ENCODE data around the gene TTI1. TPM values are rescaled to one million over a fixed set of nuclear protein-coding genes. Genes with fewer than 3 reads are reported as not detected.

The TTI1 gene
- total RNA-seq, 2 donors from 2014 or later, result 37.5 to 56.2 TPM

DNA sequence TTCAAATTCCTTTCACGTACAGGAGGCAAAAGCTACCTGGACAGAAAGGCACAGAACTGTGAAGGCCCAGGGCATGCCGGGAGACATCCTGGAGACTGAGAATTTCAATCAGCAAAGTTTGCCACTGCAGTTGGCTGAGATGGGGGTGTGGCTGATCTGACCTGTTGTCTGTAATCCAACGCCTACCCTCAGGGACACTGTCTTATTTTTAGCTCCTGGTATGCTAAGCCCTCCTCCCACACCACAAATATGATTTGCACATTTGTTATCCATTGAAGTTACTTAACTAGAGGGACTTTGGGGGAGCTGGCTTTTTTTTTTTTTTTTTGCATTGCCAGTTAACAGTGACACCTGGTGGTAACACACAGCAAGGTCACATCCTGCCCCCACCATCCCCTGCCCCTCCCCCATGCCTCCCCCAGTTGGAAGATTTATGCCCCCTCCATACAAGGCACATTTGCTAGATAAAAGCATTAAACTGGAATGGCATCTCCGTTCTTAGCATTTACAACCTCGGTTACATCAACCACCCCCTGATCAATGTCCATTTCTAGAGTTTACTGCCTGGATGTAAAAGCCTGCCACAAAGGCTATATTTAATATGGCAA lies 40.4 kb downstream of the TTI1 start:
- no peak for DNase-seq
- Histone ChIP-seq H3K9me3 (ENCODE audit: control insufficient read depth, low read length) (no peaks in the 10 kb centered on the region), H3K27ac (ENCODE audit: low read depth, low read length) (no peak overlapping the region), H3K9ac (ENCODE audit: extremely low read depth, low read length, poor library complexity, severe bottlenecking) (no peak overlapping the region), H3K36me3 (ENCODE audit: control insufficient read depth, insufficient read depth, low read length) (peaks cover 67% of the 10 kb centered on the region), H3K4me1 (ENCODE audit: control insufficient read depth, insufficient read depth, low read length) (peaks cover 2% of the 10 kb centered on the region), H3K4me3 (ENCODE audit: low read length) (no peak overlapping the region), H3K27me3 (ENCODE audit: control insufficient read depth, insufficient read depth, low read length, poor library complexity, severe bottlenecking) (no peaks in the 10 kb centered on the region)
- TF ChIP-seq, protein P1, sequence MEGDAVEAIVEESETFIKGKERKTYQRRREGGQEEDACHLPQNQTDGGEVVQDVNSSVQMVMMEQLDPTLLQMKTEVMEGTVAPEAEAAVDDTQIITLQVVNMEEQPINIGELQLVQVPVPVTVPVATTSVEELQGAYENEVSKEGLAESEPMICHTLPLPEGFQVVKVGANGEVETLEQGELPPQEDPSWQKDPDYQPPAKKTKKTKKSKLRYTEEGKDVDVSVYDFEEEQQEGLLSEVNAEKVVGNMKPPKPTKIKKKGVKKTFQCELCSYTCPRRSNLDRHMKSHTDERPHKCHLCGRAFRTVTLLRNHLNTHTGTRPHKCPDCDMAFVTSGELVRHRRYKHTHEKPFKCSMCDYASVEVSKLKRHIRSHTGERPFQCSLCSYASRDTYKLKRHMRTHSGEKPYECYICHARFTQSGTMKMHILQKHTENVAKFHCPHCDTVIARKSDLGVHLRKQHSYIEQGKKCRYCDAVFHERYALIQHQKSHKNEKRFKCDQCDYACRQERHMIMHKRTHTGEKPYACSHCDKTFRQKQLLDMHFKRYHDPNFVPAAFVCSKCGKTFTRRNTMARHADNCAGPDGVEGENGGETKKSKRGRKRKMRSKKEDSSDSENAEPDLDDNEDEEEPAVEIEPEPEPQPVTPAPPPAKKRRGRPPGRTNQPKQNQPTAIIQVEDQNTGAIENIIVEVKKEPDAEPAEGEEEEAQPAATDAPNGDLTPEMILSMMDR (conservative IDR thresholded peaks at IDR 0.05), result peak; percentile 89
- H3K4me3 Mint-ChIP-seq, result no peak overlapping the region
- no peak overlapping the region for H3K27ac Mint-ChIP-seq
- peaks cover 50% of the 10 kb centered on the region for H3K36me3 Mint-ChIP-seq (ENCODE audit: low read depth)
- H3K9me3 Mint-ChIP-seq, result no peaks in the 10 kb centered on the region
- no peaks in the 10 kb centered on the region for H3K27me3 Mint-ChIP-seq (ENCODE audit: insufficient read depth)
- 73 to 100% methylated on average over 3 to 5 of the region's 5 CpGs for WGBS, 2 experiments (ENCODE audit: insufficient coverage in 1 of 2, insufficient read length in 1 of 2)
- H3K4me1 Mint-ChIP-seq, result peaks cover 13% of the 10 kb centered on the region

DNA sequence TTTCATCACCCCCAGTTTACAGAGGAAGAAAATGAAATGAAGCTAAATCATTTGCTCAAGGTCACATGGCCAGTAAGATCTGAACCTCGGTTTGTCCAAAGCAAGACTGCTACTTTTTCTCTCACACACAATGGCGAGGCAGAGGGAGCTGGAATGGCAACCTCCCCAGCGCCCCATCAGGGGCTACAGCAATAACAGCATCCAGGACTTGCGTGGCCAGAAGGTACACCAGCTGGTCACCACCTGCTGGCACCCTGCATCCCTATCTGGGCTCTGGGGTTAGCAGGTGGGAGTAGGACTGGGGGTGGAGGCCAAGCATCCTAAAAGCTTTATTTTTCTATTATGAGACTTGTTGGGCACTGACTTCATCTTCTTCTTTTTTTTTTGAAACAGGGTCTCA lies 41.3 kb downstream of the TTI1 start:
- no peaks in the 10 kb centered on the region for H3K9me3 ChIP-seq (ENCODE audit: control insufficient read depth, low read length)
- H3K9me3 Mint-ChIP-seq, result no peaks in the 10 kb centered on the region
- 93% methylated on average over 4 of the region's 4 CpGs; no CpG with 5 or more reads in 1 of the 2 experiments for WGBS, 2 experiments (ENCODE audit: insufficient coverage in 1 of 2, insufficient read length in 1 of 2)
- peaks cover 58% of the 10 kb centered on the region for H3K36me3 ChIP-seq (ENCODE audit: control insufficient read depth, insufficient read depth, low read length)
- TF ChIP-seq, protein P1 (conservative IDR thresholded peaks at IDR 0.05), result no peak
- DNase-seq, result no peak
- H3K4me1 Mint-ChIP-seq, result peaks cover 23% of the 10 kb centered on the region
- H3K27me3 ChIP-seq (ENCODE audit: control insufficient read depth, insufficient read depth, low read length, poor library complexity, severe bottlenecking), result no peaks in the 10 kb centered on the region
- H3K27me3 Mint-ChIP-seq (ENCODE audit: insufficient read depth), result no peaks in the 10 kb centered on the region
- H3K4me3 Mint-ChIP-seq, result no peak overlapping the region
- peaks cover 40% of the 10 kb centered on the region for H3K36me3 Mint-ChIP-seq (ENCODE audit: low read depth)
- no peak overlapping the region for H3K9ac ChIP-seq (ENCODE audit: extremely low read depth, low read length, poor library complexity, severe bottlenecking)
- H3K4me1 ChIP-seq (ENCODE audit: control insufficient read depth, insufficient read depth, low read length), result peaks cover 12% of the 10 kb centered on the region
- no peak overlapping the region for H3K27ac ChIP-seq (ENCODE audit: low read depth, low read length)
- H3K27ac Mint-ChIP-seq, result no peak overlapping the region
- H3K4me3 ChIP-seq (ENCODE audit: low read length), result no peak overlapping the region

DNA sequence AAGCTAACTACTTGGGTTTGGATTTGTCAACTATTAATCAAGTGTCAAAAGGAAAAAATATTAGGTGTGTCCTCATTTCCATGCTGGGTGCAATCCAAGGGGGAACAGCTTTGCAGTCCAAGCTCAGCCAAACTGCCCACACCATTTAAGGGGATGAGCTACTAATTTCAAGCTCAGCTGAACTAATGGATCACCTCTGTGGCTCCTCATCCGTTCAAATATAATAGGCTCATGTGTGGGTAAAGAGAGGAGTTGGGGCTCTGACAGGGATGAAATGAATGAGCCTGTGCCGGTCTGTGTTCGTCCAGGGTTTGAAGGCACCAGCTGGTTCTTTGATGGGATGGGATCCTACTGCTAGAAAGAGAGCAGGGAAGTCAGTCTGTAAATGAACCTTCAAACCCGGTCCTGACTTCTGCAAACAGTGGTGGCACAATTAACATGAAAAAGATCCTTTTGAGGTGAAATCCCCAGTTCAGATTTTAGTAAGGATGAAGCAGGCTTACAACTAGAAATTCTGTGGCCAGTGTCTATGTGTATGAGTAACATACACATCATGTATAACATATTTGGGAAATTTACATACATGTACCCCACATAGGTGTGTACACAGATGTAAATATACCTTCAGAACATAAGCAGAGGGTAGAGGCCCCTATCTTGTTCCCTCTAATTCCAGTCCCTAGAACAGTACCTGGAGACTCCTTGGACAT lies 41.9 kb downstream of the TTI1 start:
- H3K9ac ChIP-seq (ENCODE audit: extremely low read depth, low read length, poor library complexity, severe bottlenecking), result no peak overlapping the region
- 91% methylated on average over 4 of the region's 4 CpGs for WGBS, 2 experiments (ENCODE audit: insufficient coverage in 1 of 2, insufficient read length in 1 of 2)
- no peak overlapping the region for H3K27ac Mint-ChIP-seq

More for the DNA sequence above, 41.9 kb downstream of the TTI1 start:
- H3K4me3 ChIP-seq (ENCODE audit: low read length), result no peak overlapping the region
- TF ChIP-seq, protein P1 (conservative IDR thresholded peaks at IDR 0.05), result no peak
- Mint-ChIP-seq H3K36me3 (ENCODE audit: low read depth) (peaks cover 36% of the 10 kb centered on the region), H3K4me1 (peaks cover 28% of the 10 kb centered on the region), H3K4me3 (no peak overlapping the region), H3K9me3 (no peaks in the 10 kb centered on the region), H3K27me3 (ENCODE audit: insufficient read depth) (no peaks in the 10 kb centered on the region)
- H3K27me3 ChIP-seq (ENCODE audit: control insufficient read depth, insufficient read depth, low read length, poor library complexity, severe bottlenecking), result no peaks in the 10 kb centered on the region
- H3K4me1 ChIP-seq (ENCODE audit: control insufficient read depth, insufficient read depth, low read length), result peaks cover 16% of the 10 kb centered on the region
- no peaks in the 10 kb centered on the region for H3K9me3 ChIP-seq (ENCODE audit: control insufficient read depth, low read length)
- peaks cover 57% of the 10 kb centered on the region for H3K36me3 ChIP-seq (ENCODE audit: control insufficient read depth, insufficient read depth, low read length)
- H3K27ac ChIP-seq (ENCODE audit: low read depth, low read length), result peak overlapping the region; percentile 58
- DNase-seq, result no peak

All from endodermal cell (in vitro differentiated cells).